NCI-H446 treated with DMSO at 0.1 percent for 48 hours (cell line): Measurements from ENCODE around the gene GGACT.

Source experiments
- DNase-seq: peaks from one replicate; lab custom pipeline; 2025; lab: John Stamatoyannopoulos, UW

GGACT gene

GRCh38 chr13:100513171-100513570 is 75.4 kb downstream of the GGACT start:
- DNase-seq, result no peak

- DNase-seq, result no peak
These were observed 76.2 kb downstream of the GGACT start for GRCh38 chr13:100512422-100512821.

GRCh38 chr13:100511466-100511865 is 77.1 kb downstream of the GGACT start:
- DNase-seq, result no peak

- no peak for DNase-seq
These were observed 78.2 kb downstream of the GGACT start for GRCh38 chr13:100510208-100510957.

- no peak for DNase-seq
These were observed 79.6 kb downstream of the GGACT start for GRCh38 chr13:100508996-100509395.

DNA sequence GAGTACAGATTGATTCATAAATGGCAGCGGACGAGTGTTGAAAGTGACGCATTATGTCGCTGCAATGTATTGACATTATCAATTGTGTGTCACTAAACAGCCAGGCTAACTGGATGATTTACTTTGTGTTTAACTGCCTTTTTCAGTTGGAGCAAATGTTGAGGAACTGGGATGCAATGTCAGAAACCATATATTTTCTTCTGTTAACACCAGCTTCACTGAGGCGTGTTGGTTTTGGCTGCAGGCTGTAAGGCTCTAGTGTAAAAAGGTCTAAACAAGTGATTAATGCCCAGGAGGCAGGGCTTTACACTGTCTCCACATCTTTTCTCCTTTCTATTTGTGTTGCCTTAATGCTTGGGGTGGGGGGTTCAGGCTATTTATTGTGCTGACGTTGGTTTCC is 80.1 kb downstream of the GGACT start:
- DNase-seq, result no peak

DNA sequence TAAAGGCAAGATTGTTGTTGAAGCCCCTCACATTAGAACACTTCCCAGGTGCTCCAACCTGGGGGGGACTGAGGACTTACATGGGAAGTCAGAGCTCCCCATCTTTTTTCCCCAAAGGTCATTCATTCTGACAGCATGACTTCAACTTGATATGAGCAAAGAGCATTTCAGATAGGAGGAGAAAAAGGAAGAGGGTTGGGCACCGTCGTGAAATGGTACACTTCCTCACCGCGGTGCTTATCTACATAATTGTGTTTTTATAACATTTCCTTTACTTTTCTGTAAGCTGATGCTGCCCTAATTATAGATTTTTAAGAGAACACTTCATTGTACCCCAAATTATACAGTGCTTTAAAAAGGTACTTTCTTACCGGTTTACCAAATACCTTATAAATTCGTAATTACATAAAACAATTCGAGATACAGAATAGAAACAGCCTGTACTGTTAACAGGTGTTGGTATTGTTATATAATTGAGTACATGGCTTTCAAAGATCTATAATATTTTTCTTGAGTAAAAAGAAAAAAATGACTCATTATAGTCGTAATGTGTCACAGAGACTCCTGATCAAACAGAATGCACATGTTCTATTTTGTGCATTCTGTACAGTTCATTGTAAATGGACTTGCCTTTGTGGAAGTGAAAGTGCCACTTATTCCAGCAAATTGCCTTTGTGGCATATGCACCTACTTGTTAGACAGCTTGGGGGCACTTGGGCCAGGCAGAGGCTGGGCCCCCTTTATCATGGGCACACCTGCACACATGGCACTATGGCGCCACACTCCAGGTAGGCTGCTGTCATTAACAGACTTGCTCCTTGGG is 81.8 kb downstream of the GGACT start:
- no peak for DNase-seq

GRCh38 chr13:100506154-100506553 is 82.4 kb downstream of the GGACT start:
- no peak for DNase-seq

- no peak for DNase-seq
These were observed 85.0 kb downstream of the GGACT start for GRCh38 chr13:100503622-100504021.

DNA sequence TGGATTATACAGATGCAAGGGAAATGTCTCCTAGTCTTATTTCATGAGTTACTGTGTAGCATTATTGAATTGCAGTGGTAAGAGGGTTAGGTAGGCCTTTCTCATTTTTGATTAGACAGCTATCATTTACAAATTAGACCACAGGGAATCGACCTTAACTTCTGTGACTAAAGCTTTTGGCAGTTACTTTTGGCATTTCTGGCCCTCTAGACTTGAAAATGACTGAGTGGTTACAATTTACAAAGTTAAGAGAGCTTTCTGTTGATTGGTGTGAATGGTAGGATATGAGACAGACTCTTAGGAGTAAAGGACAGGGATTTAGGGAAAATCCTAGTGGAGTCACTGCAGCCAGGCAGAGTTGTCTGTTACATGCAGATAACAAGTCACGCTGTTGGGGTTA is 86.1 kb downstream of the GGACT start:
- DNase-seq, result no peak

GRCh38 chr13:100497389-100497788 is 91.2 kb downstream of the GGACT start:
- no peak for DNase-seq

DNA sequence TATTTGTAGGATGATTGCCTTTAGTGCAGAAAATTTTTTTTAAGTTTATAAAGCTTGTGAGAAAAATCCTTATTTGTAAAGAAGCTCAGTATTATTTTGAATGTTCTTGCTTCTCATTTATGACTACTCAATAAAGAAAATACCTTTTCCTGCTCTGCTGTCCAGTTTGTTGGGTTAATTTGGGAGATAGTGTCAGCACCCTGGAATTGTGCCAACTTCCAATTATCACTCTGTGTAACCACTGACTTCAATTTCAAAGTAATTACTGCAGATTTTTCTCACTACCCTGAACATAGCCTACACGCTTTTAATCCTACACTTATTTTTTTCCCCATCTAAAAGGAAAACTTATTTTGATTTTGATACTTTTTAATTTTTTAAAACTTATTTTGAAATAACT is 93.1 kb downstream of the GGACT start:
- no peak for DNase-seq

DNA sequence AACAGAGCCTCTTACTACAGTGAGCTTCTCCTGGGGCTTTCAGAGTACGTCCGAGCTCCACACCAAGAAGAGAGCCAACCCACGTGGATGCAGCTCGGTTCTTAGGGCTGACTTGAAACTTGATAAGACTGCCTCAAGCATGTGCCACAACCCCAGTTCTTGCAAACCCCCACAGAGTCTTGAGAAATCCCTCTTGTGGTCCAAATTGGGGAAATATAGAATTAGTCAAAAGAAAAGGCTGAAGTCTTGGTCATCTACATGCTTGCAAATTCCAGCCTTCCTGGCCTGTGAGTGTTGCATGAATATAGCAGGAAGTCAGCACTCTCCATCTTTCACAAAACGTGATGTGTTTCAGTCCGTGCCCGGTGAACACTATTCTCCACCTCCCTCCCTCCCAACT is 95.2 kb downstream of the GGACT start:
- DNase-seq, result no peak

DNA sequence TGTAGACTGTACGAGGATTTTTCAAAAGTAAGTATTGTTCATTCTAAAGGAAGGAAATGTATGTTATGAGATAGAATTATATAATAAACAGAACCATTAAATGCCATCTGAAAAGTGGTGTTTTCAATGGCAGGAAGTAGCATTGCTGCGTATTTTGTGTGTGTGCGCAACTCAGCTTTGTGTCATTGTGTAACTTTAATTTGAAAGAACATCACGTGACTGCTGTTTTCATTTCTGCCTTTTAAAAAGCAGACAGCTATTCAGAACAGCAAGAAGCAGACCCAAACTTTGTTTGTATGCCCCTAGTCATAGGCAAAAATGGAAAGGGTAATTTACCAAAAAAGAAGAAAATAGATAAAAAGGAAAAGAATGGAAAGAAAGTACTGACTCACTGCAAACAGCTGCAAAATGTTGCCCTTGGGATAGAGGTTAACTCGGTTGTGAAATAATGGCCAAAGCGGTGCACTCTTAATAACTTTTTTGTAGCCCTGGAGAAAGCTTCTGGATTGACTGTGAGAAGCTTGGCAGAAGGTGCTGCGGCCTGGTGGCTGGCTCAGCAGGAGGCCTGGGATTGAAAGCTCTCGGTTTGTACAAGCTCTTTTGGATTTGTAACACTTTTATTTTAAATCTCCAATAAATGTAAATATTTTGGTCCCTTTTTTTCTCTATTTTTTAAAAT is 97.3 kb downstream of the GGACT start:
- DNase-seq, result no peak

DNA sequence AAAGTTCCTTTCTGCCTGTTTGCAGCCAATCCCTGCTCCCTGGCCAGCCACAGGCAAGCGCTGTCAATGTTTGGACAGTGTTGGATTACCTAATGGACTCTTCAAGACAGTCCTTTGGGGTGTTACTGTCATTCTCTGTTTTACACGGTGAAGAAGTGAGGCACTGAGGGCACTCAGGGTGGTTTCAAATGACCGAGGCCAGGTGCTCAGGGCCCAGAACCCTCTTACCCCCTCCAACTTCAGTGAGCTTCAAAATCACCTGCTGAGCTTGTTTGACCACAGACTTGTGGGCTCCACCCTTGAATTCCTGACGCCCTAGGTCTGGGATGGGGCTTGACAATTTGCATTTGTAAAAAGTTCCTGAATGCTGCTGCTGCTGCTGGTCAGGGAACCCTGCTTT is 97.9 kb downstream of the GGACT start:
- DNase-seq, result no peak

DNA sequence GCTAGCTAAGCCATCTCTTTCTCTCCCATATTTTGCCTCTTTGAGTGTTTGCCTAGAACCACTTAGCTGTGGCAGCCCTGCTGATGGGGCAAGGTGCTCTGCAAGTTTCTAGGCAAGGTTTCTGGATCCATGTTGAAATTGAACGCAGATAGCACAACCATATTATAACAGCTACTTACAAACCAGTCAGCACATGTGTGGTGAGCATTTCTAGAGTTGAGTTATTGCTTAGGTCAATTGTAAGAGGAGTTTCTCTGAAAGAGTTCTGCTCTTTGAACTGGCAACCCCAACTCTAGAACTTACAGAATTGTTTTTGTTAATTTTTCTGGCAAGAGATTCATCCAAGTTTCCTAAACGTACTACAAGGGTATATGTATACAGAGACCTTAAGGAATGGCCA is 103.3 kb downstream of the GGACT start:
- DNase-seq, result no peak

DNA sequence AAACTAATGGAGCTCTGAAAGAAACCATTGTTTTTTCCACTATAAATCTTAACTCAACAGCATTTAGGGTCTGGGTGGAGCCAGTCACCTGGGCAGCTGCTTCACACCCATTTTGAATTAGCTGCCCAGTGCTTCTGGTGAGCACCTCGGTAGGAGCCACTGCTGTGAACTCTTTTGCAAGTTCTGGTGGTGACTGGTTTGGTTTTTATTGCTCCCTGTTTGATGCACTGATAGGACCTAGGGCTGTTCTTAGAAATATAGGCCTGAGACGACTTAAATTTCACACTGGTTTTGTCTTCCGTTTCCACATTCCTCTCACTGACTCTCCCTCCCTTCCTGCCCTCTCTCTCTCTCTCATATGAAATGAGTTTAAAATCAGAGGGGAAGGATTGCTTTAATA is 103.9 kb downstream of the GGACT start:
- DNase-seq, result no peak

DNA sequence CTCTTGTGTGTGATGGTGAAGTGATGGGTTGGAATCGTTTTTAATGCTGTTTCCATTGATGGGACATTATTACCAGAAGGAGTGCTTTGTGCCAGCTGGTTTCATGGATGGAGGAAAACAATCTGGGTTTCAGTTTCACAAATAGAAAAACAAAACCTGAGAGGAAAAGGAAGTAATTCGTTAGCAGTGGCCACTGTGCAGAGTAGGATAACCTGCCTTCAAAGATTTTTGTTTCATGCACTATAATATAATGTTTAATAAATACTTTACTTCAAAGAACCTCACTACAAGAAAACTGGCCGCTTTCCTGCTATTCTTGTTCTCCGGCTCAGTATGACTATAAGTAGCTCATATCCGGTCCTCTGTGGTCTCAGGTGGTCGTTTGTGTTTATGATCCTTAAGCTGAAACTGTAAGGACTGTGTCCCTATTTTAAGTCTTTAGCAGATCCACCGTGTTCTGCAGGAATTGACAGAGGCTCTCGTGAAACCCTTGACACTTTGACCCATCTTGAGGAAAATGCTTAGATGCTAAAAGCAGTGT is 104.7 kb downstream of the GGACT start:
- no peak for DNase-seq

DNA sequence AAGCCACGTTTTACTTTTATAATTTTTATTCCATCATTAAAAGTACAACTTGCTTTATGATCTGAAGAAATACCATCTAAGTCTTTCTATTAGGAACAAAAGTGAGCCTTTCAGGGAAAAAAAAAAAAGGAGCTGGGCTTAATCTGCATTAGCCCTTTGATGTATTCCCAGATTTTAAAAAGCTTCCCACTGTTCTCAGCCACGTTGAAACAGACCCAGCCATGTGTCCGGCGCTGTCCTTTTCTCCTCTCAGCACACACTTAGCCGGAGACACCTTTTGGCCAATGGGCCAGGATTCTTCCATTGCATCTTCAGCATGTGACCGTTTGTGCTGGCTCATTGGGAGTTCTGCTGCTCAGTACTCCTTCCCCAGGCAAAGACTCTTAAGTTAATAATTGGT is 105.5 kb downstream of the GGACT start:
- no peak for DNase-seq

GRCh38 chr13:100480676-100481075 is 107.9 kb downstream of the GGACT start:
- no peak for DNase-seq
